ENCODE measurements around the gene RDH13. TPM values are rescaled to one million over a fixed set of nuclear protein-coding genes. Genes with fewer than 3 reads are reported as not detected.
"Not testable (repeated sequence)": the region's sequence is repeated elsewhere in the genome, so short reads cannot be mapped to it uniquely, and the experiment has no call there.

RDH13 gene, protein sequence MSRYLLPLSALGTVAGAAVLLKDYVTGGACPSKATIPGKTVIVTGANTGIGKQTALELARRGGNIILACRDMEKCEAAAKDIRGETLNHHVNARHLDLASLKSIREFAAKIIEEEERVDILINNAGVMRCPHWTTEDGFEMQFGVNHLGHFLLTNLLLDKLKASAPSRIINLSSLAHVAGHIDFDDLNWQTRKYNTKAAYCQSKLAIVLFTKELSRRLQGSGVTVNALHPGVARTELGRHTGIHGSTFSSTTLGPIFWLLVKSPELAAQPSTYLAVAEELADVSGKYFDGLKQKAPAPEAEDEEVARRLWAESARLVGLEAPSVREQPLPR
- polyA plus RNA-seq (2012; ENCODE audit: insufficient read depth, insufficient read length): 7.5 TPM

DNA sequence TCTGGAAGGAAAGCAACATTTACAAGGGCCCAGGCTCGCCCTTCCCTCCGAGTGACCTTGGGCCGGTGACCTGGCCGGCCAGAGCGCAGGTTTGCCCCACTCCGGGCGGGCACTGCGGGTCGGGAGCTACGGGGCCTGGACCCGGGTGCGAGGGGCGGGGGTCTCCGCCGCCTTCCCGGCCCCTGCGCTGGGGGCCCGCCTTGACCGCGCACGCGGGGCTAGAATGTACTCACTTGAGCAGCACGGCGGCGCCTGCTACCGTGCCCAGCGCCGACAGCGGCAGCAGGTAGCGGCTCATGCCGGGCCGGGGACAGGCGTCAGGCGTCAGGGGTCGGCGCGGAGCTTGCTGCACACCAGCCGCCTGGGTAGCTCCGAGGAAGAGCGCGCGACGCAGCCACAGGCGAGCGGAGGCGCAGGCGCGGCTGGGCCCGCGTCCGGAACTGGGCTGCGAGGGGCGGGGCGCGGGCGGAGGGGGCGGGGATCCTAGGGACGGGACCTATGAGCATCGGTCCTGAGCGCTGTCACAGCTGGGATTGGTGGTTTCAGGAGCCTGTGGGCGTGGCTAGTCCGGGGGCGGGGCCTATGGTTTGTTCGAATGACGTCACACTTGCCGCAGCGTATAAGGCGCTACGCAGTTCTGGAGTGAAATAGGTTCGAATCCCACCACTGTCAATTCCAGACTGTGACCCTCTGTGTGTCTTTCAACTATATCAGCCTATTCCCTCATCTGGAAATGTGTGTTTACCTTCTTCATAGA lies at the start of gene RDH13:
RDH13 (minus strand) TSS at position 414 of the 757 bp plus-strand sequence; CDS start at position 298, 116 bp downstream.
- H3K4me3 ChIP-seq (ENCODE audit: low read length): peak within 1 kb of the TSS; percentile 60

DNA sequence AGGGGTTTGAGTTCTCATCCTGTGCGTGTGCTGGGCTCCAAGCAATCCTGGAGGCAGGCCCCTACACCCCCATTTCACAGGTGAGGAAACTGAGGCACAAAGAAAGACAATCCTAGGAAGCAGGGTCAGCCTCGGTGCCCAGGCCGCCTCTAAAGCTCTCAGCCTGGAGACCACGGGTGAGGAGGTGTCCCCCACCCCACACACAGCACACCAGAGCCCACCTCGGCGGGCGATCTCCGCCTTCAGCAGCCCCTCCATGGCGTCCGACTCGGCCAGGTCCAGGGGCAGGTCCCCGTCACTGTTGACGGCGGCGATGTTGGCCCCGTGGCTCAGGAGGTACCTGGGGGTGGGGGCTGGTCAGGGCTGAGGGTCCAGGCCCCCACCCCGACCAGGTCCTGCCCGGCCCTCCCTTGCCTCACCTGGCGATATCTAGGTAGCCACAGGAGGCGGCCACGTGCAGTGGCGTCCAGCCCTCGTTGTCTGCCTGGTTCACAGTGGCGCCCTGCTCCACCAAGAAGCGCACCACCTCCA lies 49.4 kb upstream of the RDH13 start:
- DNase-seq (ENCODE audit: low read depth, low spot score): no peak
- no peak overlapping the region for H3K4me3 ChIP-seq (ENCODE audit: low read length)

More for the DNA sequence above, at the start of gene RDH13:
- peak; percentile 84 for DNase-seq (ENCODE audit: low read depth, low spot score)

GRCh38 chr19:55111238-55111831 lies 48.4 kb upstream of the RDH13 start:
- no peak for DNase-seq (ENCODE audit: low read depth, low spot score)
- H3K4me3 ChIP-seq (ENCODE audit: low read length): no peak overlapping the region

GRCh38 chr19:55109527-55110291 lies 46.8 kb upstream of the RDH13 start:
- no peak for DNase-seq (ENCODE audit: low read depth, low spot score)
- H3K4me3 ChIP-seq (ENCODE audit: low read length): no peak overlapping the region

DNA sequence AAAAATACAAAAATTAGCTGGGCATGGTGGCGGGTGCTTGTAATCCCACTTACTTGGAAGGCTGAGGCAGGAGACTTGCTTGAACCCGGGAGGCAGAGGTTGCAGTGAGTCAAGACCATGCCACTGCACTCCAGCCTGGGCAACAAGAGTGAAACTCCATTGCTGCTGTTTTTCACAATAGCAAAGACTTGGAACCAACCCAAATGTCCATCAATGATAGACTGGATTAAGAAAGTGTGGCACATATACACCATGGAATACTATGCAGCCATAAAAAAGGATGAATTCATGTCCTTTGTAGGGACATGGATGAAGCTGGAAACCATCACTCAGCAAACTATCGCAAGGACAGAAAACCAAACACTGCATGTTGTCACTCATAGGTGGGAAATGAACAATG lies 44.3 kb upstream of the RDH13 start:
- not testable (repeated sequence) for H3K4me3 ChIP-seq (ENCODE audit: low read length); DNase-seq (ENCODE audit: low read depth, low spot score)

- DNase-seq (ENCODE audit: low read depth, low spot score): no peak
- no peak overlapping the region for H3K4me3 ChIP-seq (ENCODE audit: low read length)
Observed at GRCh38 chr19:55106591-55106990, 43.6 kb upstream of the RDH13 start.

DNA sequence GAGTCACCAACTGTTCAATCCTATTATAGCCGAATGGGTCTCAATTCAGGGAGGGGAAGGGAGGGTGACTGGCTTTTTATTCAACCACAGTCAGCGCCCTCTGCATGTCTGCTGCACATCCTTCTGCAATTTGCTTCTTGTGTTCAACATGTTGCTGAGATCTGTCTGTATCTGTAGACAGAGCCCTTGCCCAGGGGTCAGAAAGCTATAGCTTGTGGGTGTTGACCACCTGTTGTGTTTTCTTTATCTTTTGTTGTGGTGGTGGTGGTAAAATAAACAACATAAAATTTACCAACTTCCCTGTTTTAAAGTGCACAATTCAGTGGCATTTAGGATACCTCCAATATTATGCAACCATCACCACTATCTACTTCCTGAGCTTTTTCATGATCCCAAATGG lies 42.3 kb upstream of the RDH13 start:
- DNase-seq (ENCODE audit: low read depth, low spot score): no peak
- no peak overlapping the region for H3K4me3 ChIP-seq (ENCODE audit: low read length)

- no peak for DNase-seq (ENCODE audit: low read depth, low spot score)
Observed at GRCh38 chr19:55103190-55103589, 40.2 kb upstream of the RDH13 start.

DNA sequence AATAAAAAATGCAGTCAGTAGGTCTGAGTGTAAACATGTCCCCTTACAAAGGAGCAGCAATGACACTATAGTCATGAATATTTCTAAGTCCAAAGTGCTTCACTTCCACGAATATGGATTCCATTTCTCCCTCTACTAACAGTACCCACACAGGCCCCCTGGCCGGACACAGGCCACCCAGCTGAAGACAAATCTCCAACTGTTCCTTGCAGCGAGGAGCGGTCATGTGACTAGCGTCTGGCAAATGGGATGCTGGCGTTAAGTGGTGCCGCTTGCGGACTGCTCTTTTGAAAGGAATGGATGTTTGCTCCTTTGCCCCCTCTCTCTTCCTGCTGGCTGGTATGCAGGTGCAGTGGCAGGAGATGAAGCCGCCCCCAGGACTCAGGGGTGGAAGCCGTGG lies 38.3 kb upstream of the RDH13 start:
- no peak overlapping the region for H3K4me3 ChIP-seq (ENCODE audit: low read length)
- DNase-seq (ENCODE audit: low read depth, low spot score): no peak

More at GRCh38 chr19:55103190-55103589, 40.2 kb upstream of the RDH13 start:
- H3K4me3 ChIP-seq (ENCODE audit: low read length): no peak overlapping the region

DNA sequence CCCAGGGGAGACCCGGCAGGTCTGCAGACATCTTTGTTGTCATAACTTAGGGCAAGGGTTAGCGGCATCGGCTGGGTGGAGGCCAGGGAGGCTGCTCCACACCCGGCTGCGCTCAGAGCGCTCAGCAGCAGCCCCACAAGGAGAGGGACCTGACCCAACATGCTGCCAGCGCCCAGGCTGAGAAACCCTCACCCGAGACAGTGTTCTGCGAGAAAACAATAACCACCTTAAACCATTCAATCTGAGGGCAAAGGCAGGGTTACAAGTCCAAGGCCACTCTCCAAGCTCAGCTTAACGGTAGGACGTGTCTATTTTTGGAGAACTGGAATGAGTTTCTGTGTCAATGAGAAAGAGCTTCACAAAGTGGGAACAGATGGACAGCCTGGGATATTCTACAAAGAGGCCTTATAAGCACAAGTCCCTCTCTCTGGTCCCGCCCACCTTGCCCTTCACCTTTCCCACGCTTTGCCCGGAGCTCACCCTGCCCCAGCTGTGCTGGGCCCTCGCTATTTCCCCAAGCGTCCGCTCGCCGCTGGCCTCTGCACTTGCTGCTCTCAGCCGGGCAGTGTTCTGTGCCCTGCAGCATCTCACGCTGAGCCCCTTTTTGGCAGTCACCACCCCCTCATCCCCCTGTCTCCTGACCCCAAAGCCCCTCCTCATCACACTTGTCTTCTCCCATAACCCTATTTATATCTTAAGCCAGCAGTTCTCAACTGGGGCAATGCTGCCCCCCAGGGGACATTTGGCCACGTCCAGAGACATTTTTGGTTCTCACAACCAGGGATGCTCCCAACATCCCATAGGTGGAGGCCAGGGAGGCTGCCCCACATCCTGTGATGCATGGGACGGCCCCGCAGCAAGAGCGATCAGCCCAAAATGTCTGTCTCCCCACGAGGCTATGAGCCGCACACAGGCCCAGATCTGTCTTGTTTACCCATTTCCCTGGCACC lies 36.9 kb upstream of the RDH13 start:
- H3K4me3 ChIP-seq (ENCODE audit: low read length): no peak overlapping the region
- no peak for DNase-seq (ENCODE audit: low read depth, low spot score)

DNA sequence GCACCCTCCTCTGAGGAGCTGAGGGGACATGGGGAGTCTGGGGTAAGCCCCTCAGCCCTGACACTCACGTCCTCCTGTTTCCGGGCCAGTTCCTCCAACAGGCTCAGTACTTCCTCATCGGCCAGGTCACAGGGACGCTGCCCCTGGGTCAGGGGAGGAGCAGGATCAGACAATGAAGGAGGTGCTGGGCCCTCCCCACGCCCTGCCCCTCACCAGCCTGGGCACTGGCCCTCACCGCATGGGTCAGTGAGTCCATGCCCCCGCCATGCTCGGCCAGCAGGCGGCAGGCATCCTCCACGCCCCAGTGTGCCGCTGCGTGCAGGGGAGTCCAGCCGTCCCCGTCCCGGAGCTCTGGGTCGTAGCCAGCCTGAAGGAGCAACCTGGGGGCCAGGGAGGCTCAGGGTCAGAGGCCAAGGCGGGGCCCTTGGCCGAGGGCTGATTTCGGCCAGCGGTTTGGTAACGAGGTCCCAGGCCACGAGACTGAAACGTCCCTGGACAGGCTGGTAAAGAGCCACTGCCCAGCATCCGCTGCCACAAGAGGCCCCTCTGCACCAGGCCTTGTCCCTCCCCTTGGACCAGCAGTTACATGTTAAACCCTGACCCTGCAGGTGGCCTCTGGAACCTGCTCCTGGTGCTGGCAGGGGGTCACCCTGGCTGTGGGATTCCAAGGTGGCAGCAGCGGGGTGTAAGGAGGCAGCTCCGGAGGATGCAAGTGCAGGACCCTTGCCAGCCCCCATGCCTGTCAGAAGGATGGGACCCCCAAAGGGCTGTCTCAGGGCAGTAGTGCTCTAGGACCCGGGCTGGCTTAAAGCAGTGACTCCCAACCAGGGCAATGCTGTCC lies 36.0 kb upstream of the RDH13 start:
- no peak overlapping the region for H3K4me3 ChIP-seq (ENCODE audit: low read length)
- no peak for DNase-seq (ENCODE audit: low read depth, low spot score)

GRCh38 chr19:55097864-55098715 lies 35.1 kb upstream of the RDH13 start:
- no peak overlapping the region for H3K4me3 ChIP-seq (ENCODE audit: low read length)
- no peak for DNase-seq (ENCODE audit: low read depth, low spot score)

DNA sequence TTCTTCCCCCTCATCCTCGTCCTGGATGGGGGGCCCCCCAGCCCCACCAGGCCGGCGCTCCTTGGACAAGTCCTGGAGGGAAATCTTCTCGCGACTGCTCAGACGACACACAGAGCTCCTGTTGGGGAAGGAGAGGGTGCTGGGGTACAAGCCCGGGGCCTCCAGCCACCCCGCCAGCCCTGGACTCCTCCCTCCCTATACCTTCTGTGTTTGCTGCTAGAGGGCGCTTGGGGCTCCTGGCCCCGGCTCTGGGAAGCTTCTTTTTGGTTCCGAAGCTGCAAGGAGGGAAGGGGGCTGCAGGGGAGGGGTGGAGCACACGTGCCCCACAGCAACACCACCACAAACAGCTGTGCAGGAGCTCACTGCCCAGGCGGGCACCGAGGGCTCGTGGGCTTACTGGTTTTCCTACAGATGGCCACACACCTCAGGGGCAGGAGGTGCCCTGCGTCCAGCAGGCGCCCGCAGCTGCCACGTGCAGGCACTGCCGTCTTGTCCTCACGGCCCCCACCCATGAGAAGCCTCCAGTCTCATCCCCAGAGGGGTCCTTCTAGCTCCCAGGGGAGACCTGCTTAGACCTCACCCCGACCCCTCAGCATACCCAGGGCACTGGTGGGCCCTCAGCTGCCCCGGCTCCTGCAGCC lies 33.2 kb upstream of the RDH13 start:
- no peak overlapping the region for H3K4me3 ChIP-seq (ENCODE audit: low read length)
- DNase-seq (ENCODE audit: low read depth, low spot score): no peak

DNA sequence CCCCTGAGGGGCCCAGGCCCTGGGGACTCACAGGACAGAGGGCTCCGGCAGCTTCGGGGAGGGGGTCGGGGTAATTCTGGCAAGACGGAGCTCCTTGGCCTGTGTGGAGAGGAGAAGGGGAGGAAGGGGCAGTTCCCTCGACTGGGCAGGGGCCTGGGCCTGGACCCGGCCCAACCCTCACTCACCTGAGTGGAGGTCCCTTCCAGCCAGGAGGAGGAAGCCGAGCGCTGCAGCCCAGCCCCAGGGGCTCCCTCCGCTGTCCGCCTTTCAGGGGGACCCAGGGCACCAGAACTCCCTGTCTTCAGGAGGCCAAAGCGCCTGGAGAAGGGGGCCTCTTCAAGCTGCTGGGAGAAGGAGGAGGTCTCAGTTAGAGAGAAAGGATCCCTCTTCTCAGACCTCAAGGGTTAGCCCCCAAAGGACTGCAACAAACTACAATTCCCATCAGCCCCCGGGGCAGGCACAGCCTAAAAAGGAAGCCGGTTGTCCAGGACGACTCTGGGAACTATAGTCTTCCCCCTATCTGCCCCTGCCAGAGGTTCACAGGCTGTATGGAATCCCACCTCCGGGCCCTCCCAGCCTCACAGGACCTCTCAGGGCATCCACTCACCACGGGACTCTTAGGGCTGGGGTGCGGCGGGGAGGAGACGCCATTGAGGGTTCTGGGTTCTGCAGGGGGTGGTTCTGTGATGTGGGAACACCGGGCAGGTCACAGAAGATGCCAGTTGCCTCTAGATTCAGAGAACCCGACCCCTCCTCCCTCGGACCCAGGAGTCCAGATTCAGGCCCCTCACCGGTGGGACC lies 32.5 kb upstream of the RDH13 start:
- no peak overlapping the region for H3K4me3 ChIP-seq (ENCODE audit: low read length)
- DNase-seq (ENCODE audit: low read depth, low spot score): no peak

Measured in Jurkat, Clone E6-1 (cell line).